K562 (cell line): Measurements from ENCODE around the gene KRT222. TPM values are rescaled to one million over a fixed set of nuclear protein-coding genes. Genes with fewer than 3 reads are reported as not detected.

Experiments used
- ATAC-seq: fragments of 200-7000 bp; cut with Tn5 transposase; 3 replicates; pipeline ENCODE4 v1.9.1; 2020; ENCODE audit warnings: moderate library complexity
- BruUV-seq: library from RNA; stranded (reverse); fragments of 400-500 nt; replicated peaks from 2 replicates; lab custom pipeline; 2021; lab: Mats Ljungman, UMichigan
- CTCF ChIA-PET: fragments of 300-600 bp; formaldehyde crosslinking; extraction: SDS; loops from one replicate; lab custom pipeline; 2021; ENCODE audit warnings: low intra/inter-chr PET ratio; lab: Yijun Ruan, JAX
- POLR2A ChIA-PET: fragments of 300-600, 350-650 bp; sonication (Branson Sonifier 250); formaldehyde crosslinking; extraction: SDS; loops from one replicate; lab custom pipeline; 2021; ENCODE audit warnings: antibody characterized with exemption, inconsistent platforms; lab: Yijun Ruan, JAX
- DNase-seq, 4 experiments: peaks; one replicate each; pipeline versions ENCODE4 v3.0.0 to v3.0.0-alpha.2; 2011 to 2018; ENCODE audit warnings: low spot score in 3 of 4, mixed read lengths in 3 of 4; ENCODE audit errors: extremely low read depth in 1 of 4
- FAIRE-seq: peaks from 2 replicates; lab custom pipeline; 2011; peaks lifted over from hg19 to GRCh38; lab: Jason Lieb, UNC
- H2AFZ ChIP-seq: 2 replicates; pipeline ENCODE4 v1.6.0; 2011; ENCODE audit warnings: low read depth, low read length, control low read depth, inconsistent platforms
- H3K27ac ChIP-seq: fragments of 200-600 bp; 3 replicates; pipeline ENCODE4 v1.8.0; 2011; ENCODE audit warnings: low read depth, mild to moderate bottlenecking, control low read depth, inconsistent platforms, low read length, moderate library complexity, mixed read lengths; ENCODE audit errors: extremely low read depth
- H3K27me3 ChIP-seq, 2 experiments: fragments of 300-600 bp in 1 of 2; 2 replicates in 1 of 2; 3 replicates in 1 of 2; pipeline versions ENCODE4 v1.6.0 to v1.8.0; 2011; ENCODE audit warnings: inconsistent platforms in 2 of 2, low read length in 2 of 2, mild to moderate bottlenecking in 1 of 2, mixed read lengths in 1 of 2, moderate library complexity in 1 of 2; ENCODE audit not compliant: control insufficient read depth in 2 of 2, insufficient read depth in 2 of 2
- H3K36me3 ChIP-seq: fragments of 300-600 bp; 3 replicates; pipeline ENCODE4 v1.8.0; 2011; ENCODE audit warnings: mild to moderate bottlenecking, low read length, inconsistent platforms; ENCODE audit not compliant: control insufficient read depth, insufficient read depth
- H3K4me1 ChIP-seq, 2 experiments: fragments of 200-600 bp in 1 of 2; replicated peaks in 1 of 2; 2 replicates in 1 of 2; 3 replicates in 1 of 2; pipeline versions ENCODE4 v1.5.1 to v1.8.0; 2011; ENCODE audit warnings: inconsistent platforms in 2 of 2, low read length in 2 of 2, mild to moderate bottlenecking in 1 of 2, mixed read lengths in 1 of 2, moderate library complexity in 1 of 2; ENCODE audit not compliant: control insufficient read depth in 2 of 2, insufficient read depth in 2 of 2
- H3K4me2 ChIP-seq: 2 replicates; pipeline ENCODE4 v1.6.1; 2011; ENCODE audit warnings: low read length, control low read depth, inconsistent platforms, mixed read lengths; ENCODE audit not compliant: insufficient read depth
- H3K4me3 ChIP-seq: fragments of 200-600 bp; sonication (generic), shearing (Covaris generic); 2 replicates; pipeline ENCODE4 v1.5.1; 2016; ENCODE audit warnings: control low read depth, inconsistent platforms
- H3K79me2 ChIP-seq: fragments of 200-600 bp; 3 replicates; pipeline ENCODE4 v1.8.0; 2011; ENCODE audit warnings: low read length, inconsistent platforms; ENCODE audit not compliant: control insufficient read depth, insufficient read depth
- H3K9ac ChIP-seq, 2 experiments: 2 replicates each; pipeline versions ENCODE4 v1.6.0 to v1.6.1; 2011; ENCODE audit warnings: low read depth in 2 of 2, low read length in 2 of 2, control low read depth in 1 of 2, inconsistent platforms in 1 of 2, mild to moderate bottlenecking in 1 of 2, mixed read lengths in 1 of 2; ENCODE audit not compliant: insufficient read depth in 1 of 2
- H3K9me1 ChIP-seq: one replicate; pipeline ENCODE4 v1.6.0; 2011; ENCODE audit warnings: inconsistent platforms, mild to moderate bottlenecking, low read length, moderate library complexity; ENCODE audit not compliant: control insufficient read depth, insufficient read depth
- H3K9me3 ChIP-seq: replicated peaks from 2 replicates; pipeline ENCODE4 v1.5.1; 2011; ENCODE audit warnings: low read depth, low read length, inconsistent platforms; ENCODE audit not compliant: control insufficient read depth, insufficient read depth
- H4K20me1 ChIP-seq: replicated peaks from 2 replicates; pipeline ENCODE4 v1.6.1; 2011; ENCODE audit warnings: low read length, inconsistent platforms, mixed read lengths; ENCODE audit not compliant: control insufficient read depth, insufficient read depth
- ETS1 ChIP-seq: conservative IDR thresholded peaks from 2 replicates; pipeline ENCODE4 v1.6.1; 2011; ENCODE audit warnings: low read depth, mild to moderate bottlenecking, low read length; ENCODE audit not compliant: control insufficient read depth
- GTF2F1 ChIP-seq: IDR thresholded peaks from 2 replicates; pipeline ENCODE4 v1.6.1; 2011; ENCODE audit warnings: low read depth, low read length, improper control_type of control experiment
- MTA1 ChIP-seq: fragments of 450-650 bp; IDR thresholded peaks from 2 replicates; pipeline ENCODE4 v1.6.1; 2017; ENCODE audit warnings: borderline replicate concordance
- NFATC3 ChIP-seq: fragments of 450-650 bp; IDR thresholded peaks from 2 replicates; pipeline ENCODE4 v1.6.1; 2017; ENCODE audit warnings: mild to moderate bottlenecking
- RFX1 ChIP-seq: fragments of 450-650 bp; IDR thresholded peaks from 2 replicates; pipeline ENCODE4 v1.6.1; 2016; ENCODE audit warnings: mild to moderate bottlenecking, moderate library complexity
- SP1 ChIP-seq: sonication (generic); formaldehyde crosslinking; IDR thresholded peaks from 2 replicates; pipeline ENCODE4 v1.8.1; 2022; ENCODE audit warnings: mild to moderate bottlenecking, missing genetic modification reagents
- STAT5B ChIP-seq: fragments of 250-450 bp; sonication (Bioruptor Pico); IDR thresholded peaks from 2 replicates; pipeline ENCODE4 v1.8.0; 2021; ENCODE audit warnings: mild to moderate bottlenecking, inconsistent platforms
- TCF3 ChIP-seq: sonication (generic); formaldehyde crosslinking; IDR thresholded peaks from 2 replicates; pipeline ENCODE4 v1.4.0; 2020; ENCODE audit warnings: mild to moderate bottlenecking, missing genetic modification reagents
- ZEB2 ChIP-seq: fragments of 450-650 bp; IDR thresholded peaks from 2 replicates; pipeline ENCODE4 v1.6.1; 2016
- WGBS: fragments of 100-300 bp; shearing (Covaris generic); methylation state at CpG from one replicate; pipeline ENCODE4 v1.1.6; 2016; ENCODE audit warnings: low coverage, mixed read lengths; ENCODE audit not compliant: insufficient coverage; ENCODE audit errors: missing lambda C conversion rate; 5-methylcytosine and 5-hydroxymethylcytosine counted together
- in situ Hi-C: fragments of 300-500 bp; cut with MboI; formaldehyde crosslinking; loops from 4 replicates; pipeline ENCODE4 v1.15.0; 2018; ENCODE audit warnings: inconsistent platforms, mixed read lengths
- intact Hi-C: fragments of 100-400 bp; cut with micrococcal nuclease; formaldehyde crosslinking; loops from 2 replicates; pipeline ENCODE4 v1.14.2; 2022
- polyA plus RNA-seq, 8 experiments: library from polyadenylated mRNA; depleted of rRNA in 4 of 8; stranded (reverse) in 5 of 8; unstranded in 3 of 8; fragments of >200 nt; fragmentation: Nextera tagmentation in 2 of 8; fragmentation: Illumina TruSeq in 1 of 8; extraction: Ambion mirVana in 2 of 8; extraction: Trizol in 1 of 8; gene quantifications; 2 replicates each; pipeline versions ENCODE4 v1.2.1 to v1.2.3, GENCODE V29; 2011 to 2014; ENCODE audit warnings: inconsistent platforms in 1 of 8, missing spikeins in 1 of 8
- total RNA-seq, 7 experiments: library from RNA; depleted of rRNA in 6 of 7; stranded (reverse); fragments of >200 nt in 6 of 7; fragmentation: Illumina TruSeq in 2 of 7; extraction: Trizol in 2 of 7; gene quantifications; 2 replicates each; pipeline versions ENCODE4 v1.2.1 to v1.2.3, GENCODE V29; 2011 to 2021; ENCODE audit warnings: low replicate concordance in 1 of 7
- TF ChIP-seq, protein P1 (sequence below): fragments of 450-650 bp; IDR thresholded peaks from 2 replicates; pipeline ENCODE4 v1.6.1; 2018; ENCODE audit not compliant: partially characterized antibody
- TF ChIP-seq, protein P2 (sequence below): fragments of 250-450 bp; sonication (Bioruptor Pico); IDR thresholded peaks from 2 replicates; pipeline ENCODE4 v1.6.1; 2021; ENCODE audit warnings: mild to moderate bottlenecking

KRT222 gene
- total and polyA plus RNA-seq, 9 of the 15 experiments (the other 6 are each of a cell fraction or from before 2014, with no cell fraction given) = 0.03 to 0.11 (median 0.05) TPM; not detected in 5

- FAIRE-seq (no peak), ATAC-seq (no peak), DNase-seq (no peak)
- intact Hi-C loops (no loop called here), in situ Hi-C loops (no loop called here)
- H3K27ac ChIP-seq = no peak overlapping the region
- BruUV-seq = no TSS peak
- TF ChIP-seq RFX1 = no peak
- TF ChIP-seq NFATC3 = no peak
- TF ChIP-seq MTA1 = no peak
- no peak for TF ChIP-seq GTF2F1
- no peak for TF ChIP-seq TCF3
- TF ChIP-seq, protein P1, sequence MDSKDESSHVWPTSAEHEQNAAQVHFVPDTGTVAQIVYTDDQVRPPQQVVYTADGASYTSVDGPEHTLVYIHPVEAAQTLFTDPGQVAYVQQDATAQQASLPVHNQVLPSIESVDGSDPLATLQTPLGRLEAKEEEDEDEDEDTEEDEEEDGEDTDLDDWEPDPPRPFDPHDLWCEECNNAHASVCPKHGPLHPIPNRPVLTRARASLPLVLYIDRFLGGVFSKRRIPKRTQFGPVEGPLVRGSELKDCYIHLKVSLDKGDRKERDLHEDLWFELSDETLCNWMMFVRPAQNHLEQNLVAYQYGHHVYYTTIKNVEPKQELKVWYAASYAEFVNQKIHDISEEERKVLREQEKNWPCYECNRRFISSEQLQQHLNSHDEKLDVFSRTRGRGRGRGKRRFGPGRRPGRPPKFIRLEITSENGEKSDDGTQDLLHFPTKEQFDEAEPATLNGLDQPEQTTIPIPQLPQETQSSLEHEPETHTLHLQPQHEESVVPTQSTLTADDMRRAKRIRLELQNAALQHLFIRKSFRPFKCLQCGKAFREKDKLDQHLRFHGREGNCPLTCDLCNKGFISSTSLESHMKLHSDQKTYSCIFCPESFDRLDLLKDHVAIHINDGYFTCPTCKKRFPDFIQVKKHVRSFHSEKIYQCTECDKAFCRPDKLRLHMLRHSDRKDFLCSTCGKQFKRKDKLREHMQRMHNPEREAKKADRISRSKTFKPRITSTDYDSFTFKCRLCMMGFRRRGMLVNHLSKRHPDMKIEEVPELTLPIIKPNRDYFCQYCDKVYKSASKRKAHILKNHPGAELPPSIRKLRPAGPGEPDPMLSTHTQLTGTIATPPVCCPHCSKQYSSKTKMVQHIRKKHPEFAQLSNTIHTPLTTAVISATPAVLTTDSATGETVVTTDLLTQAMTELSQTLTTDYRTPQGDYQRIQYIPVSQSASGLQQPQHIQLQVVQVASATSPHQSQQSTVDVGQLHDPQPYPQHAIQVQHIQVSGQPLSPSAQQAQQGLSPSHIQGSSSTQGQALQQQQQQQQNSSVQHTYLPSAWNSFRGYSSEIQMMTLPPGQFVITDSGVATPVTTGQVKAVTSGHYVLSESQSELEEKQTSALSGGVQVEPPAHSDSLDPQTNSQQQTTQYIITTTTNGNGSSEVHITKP = no peak
- TF ChIP-seq ETS1 = no peak
- TF ChIP-seq, protein P2, sequence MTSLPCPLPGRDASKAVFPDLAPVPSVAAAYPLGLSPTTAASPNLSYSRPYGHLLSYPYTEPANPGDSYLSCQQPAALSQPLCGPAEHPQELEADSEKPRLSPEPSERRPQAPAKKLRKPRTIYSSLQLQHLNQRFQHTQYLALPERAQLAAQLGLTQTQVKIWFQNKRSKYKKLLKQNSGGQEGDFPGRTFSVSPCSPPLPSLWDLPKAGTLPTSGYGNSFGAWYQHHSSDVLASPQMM (CRISPR knock-in tag) = no peak
- TF ChIP-seq STAT5B (CRISPR knock-in tag) = no peak
- TF ChIP-seq ZEB2 = no peak
- no peak for TF ChIP-seq SP1 (CRISPR knock-in tag)
- H3K36me3 ChIP-seq = peaks cover 99% of the 10 kb centered on the region
- no peak overlapping the region for H2AFZ ChIP-seq
- no peaks in the 10 kb centered on the region for H3K27me3 ChIP-seq
- H3K4me2 ChIP-seq = no peak overlapping the region
- H3K79me2 ChIP-seq = peaks cover 41% of the 10 kb centered on the region; the same call in 2 of the 3 replicates
- ChIA-PET CTCF (no interaction called here), POLR2A (no interaction called here)
- no peak overlapping the region for H3K9ac ChIP-seq
- no peaks in the 10 kb centered on the region for H3K9me1 ChIP-seq
- H3K4me1 ChIP-seq = no peaks in the 10 kb centered on the region; a peak in 1 of 5 replicates
- H4K20me1 ChIP-seq = 0 out of 2 replicates have a peak, but pooled peaks cover 5% of the 10 kb centered on the region
- H3K4me3 ChIP-seq = no peak overlapping the region
- WGBS = 88% methylated on average over 2 of the region's 2 CpGs
- no peaks in the 10 kb centered on the region for H3K9me3 ChIP-seq
Observed at GRCh38 chr17:40637931-40638330, 27.0 kb downstream of the KRT222 start.
